ENCODE data around the gene USP25.

- TF ChIP-seq CTCF (optimal IDR thresholded peaks at IDR 0.05 in 1 of 3, IDR thresholded peaks at IDR 0.05 in 1 of 3, conservative IDR thresholded peaks at IDR 0.05 in 1 of 3; ENCODE audit: extremely low read depth in 1 of 3, insufficient read depth in 2 of 3, low read length in 3 of 3) (no peak), EZH2 (IDR thresholded peaks at IDR 0.05; ENCODE audit: low read length) (no peak)
Measured at GRCh38 chr21:15815285-15815684, 85.5 kb downstream of the USP25 start.
